ENCODE measurements around the gene C2orf49. TPM values are rescaled to one million over a fixed set of nuclear protein-coding genes. Genes with fewer than 3 reads are reported as not detected.
A peak's percentile ranks its signal among the peaks of the same experiment; 100 is the strongest.
"Not testable (repeated sequence)": the region's sequence is repeated elsewhere in the genome, so short reads cannot be mapped to it uniquely, and the experiment has no call there.

C2orf49 gene
- total RNA-seq, 1 experiment from 2014 or later, result 20.0 TPM

DNA sequence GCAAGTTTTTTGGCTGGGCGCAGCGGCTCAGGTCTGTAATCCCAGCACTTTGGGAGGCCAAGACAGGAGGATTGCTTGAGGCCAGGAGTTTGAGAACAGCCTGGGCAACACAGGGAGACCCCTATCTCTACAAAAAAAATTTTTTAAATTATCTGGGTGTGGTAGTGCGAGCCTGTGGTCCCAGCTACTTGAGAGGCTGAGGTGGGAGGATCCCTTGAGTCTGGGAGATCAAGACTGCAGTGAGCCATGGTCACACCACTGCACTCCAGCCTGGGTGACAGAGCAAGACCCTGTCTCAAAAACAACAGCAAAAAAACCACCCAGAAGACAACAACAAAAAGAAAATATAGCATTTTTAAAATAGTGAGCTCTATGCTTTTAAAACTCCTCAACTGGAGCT lies 10.1 kb upstream of the C2orf49 start:
- in situ Hi-C loops (cut with HindIII; ENCODE audit: low pct_unique_long_range_greater_than_20kb, low sequenced_read_pairs); CTCF ChIA-PET; H3K9me3 ChIP-seq (ENCODE audit: control insufficient read depth, insufficient read depth, low read depth, low read length); H3K4me3 ChIP-seq (ENCODE audit: low read depth in 2 of 2, low read length in 2 of 2); H3K36me3 ChIP-seq (ENCODE audit: control insufficient read depth, insufficient read depth, low read length); intact Hi-C loops (cut with micrococcal nuclease; ENCODE audit: unreplicated experiment); H3K27ac ChIP-seq (ENCODE audit: low read length); DNase-seq (ENCODE audit: low read depth, low spot score); BruUV-seq (replicated peaks); ATAC-seq; H3K27me3 ChIP-seq (ENCODE audit: control insufficient read depth, insufficient read depth, low read length): not testable (repeated sequence)
- H3K4me1 ChIP-seq (ENCODE audit: control insufficient read depth, insufficient read depth, low read length), result peaks cover 35% of the 10 kb centered on the region
- POLR2A ChIA-PET, result interaction anchor here (0.6 kb wide), 1 partner anchor 450 kb away, joined by 3 read pairs; no protein-coding TSS in a partner anchor

DNA sequence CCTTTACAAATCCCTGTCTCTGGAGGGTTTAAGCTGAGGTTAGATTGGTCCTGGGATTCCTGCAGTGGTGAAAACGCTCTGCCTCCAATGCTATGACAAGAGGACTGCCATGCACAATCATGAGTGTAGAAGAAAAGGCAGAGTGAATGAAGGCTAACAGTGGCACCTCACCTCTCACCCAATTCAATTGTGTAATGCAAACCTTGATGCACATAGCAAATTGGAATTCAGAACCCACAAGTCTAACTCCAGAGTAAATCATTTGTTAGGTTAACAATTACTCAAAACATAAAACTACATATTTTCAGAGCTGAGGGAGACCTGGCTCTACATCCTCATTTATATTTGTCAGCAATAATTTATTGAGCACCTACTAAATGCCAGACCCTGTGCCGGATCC lies 9.7 kb upstream of the C2orf49 start:
- Histone ChIP-seq H3K27ac (ENCODE audit: low read length) (0 out of 2 replicates have a peak overlapping the region, but pooled peaks have one; percentile 13), H3K4me3 (ENCODE audit: low read depth in 2 of 2, low read length in 2 of 2) (no peak overlapping the region), H3K9me3 (ENCODE audit: control insufficient read depth, insufficient read depth, low read depth, low read length) (no peaks in the 10 kb centered on the region), H3K36me3 (ENCODE audit: control insufficient read depth, insufficient read depth, low read length) (no peaks in the 10 kb centered on the region), H3K4me1 (ENCODE audit: control insufficient read depth, insufficient read depth, low read length) (peaks cover 35% of the 10 kb centered on the region), H3K27me3 (ENCODE audit: control insufficient read depth, insufficient read depth, low read length) (no peaks in the 10 kb centered on the region)
- ChIA-PET CTCF (no interaction called here), POLR2A (interaction anchor here (0.6 kb wide), 2 partner anchors 38 to 451 kb away, joined by 3 to 6 read pairs; no protein-coding TSS in a partner anchor)
- in situ Hi-C loops (cut with HindIII; ENCODE audit: low pct_unique_long_range_greater_than_20kb, low sequenced_read_pairs) (no loop called here), intact Hi-C loops (cut with micrococcal nuclease; ENCODE audit: unreplicated experiment) (no loop called here)
- TSS peak; percentile 70 for BruUV-seq (replicated peaks)
- no peak for TF ChIP-seq TCF7L2 (IDR thresholded peaks at IDR 0.05; ENCODE audit: low read depth, low read length)
- no peak for TF ChIP-seq POLR2AphosphoS5 (IDR thresholded peaks at IDR 0.05; ENCODE audit: low read depth, low read length)
- TF ChIP-seq SIN3A (IDR thresholded peaks at IDR 0.05; ENCODE audit: borderline replicate concordance, insufficient read depth, low read depth, low read length), result no peak
- TF ChIP-seq CTCF (IDR thresholded peaks at IDR 0.05), result no peak
- TF ChIP-seq REST (IDR thresholded peaks at IDR 0.05; ENCODE audit: insufficient read depth in 1 of 2, low read depth in 2 of 2, low read length in 1 of 2), result no peak
- DNase-seq (ENCODE audit: low read depth, low spot score) (no peak), ATAC-seq (no peak)

DNA sequence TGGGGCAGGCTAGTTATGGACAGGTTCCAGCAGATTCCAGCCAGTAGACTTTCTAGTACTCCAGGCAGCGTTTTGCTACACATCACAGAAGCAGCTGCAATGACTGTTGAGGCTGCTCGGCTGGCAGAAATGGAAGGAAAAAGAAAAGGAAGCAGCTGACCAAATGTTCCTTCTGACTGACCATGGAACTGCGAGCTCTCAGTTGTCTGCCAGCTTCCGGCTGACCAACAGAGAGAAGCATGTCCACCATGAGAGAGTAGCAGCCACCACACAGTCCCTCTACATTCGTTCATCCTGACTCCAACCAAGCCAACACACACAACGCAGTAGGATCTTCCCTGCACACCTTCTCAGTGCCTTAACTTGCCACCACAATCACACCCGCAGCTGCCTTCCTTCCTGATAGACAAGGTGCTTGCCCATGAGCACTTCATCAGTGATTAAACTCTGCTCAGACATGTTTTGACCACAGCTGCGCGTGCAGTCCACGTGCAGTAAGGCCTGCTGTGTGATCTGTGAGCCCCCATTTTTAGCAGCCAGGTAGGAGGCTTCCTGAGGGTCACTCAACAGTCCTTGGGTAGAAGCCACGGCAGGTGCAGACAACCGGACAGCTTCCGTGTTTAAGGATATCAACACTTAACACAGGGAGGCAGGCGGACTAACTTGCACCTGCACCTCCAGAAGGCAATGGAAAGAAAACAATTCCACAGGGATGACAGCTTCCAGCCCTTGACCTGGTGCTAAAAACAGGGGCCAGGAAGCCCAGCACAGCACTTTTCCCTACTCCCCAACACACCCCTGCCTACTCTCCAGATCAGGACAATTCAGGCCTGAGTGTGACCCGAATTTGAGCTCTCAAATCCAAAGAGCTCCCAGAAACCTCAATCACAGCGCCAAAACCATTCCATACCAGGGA lies 8.8 kb upstream of the C2orf49 start:
- no TSS peak for BruUV-seq (replicated peaks)
- in situ Hi-C loops (cut with HindIII; ENCODE audit: low pct_unique_long_range_greater_than_20kb, low sequenced_read_pairs) (no loop called here), intact Hi-C loops (cut with micrococcal nuclease; ENCODE audit: unreplicated experiment) (no loop called here)
- peaks cover 35% of the 10 kb centered on the region for H3K4me1 ChIP-seq (ENCODE audit: control insufficient read depth, insufficient read depth, low read length)
- DNase-seq (ENCODE audit: low read depth, low spot score), result no peak
- ChIA-PET POLR2A (interaction anchor here (0.5 to 0.6 kb wide), 3 partner anchors 9 to 271 kb away, joined by 3 to 6 read pairs (median 3); partner anchors contain the start of gene C2orf49), CTCF (no interaction called here)
- H3K36me3 ChIP-seq (ENCODE audit: control insufficient read depth, insufficient read depth, low read length), result no peaks in the 10 kb centered on the region
- no peaks in the 10 kb centered on the region for H3K9me3 ChIP-seq (ENCODE audit: control insufficient read depth, insufficient read depth, low read depth, low read length)
- H3K27me3 ChIP-seq (ENCODE audit: control insufficient read depth, insufficient read depth, low read length), result no peaks in the 10 kb centered on the region
- H3K4me3 ChIP-seq (ENCODE audit: low read depth in 2 of 2, low read length in 2 of 2), result peak overlapping the region; percentile 66 to 87
- TF ChIP-seq REST (IDR thresholded peaks at IDR 0.05; ENCODE audit: insufficient read depth in 1 of 2, low read depth in 2 of 2, low read length in 1 of 2) (no peak), SIN3A (IDR thresholded peaks at IDR 0.05; ENCODE audit: borderline replicate concordance, insufficient read depth, low read depth, low read length) (no peak), CTCF (IDR thresholded peaks at IDR 0.05) (no peak), POLR2AphosphoS5 (IDR thresholded peaks at IDR 0.05; ENCODE audit: low read depth, low read length) (no peak), TCF7L2 (IDR thresholded peaks at IDR 0.05; ENCODE audit: low read depth, low read length) (no peak)
- peak; percentile 38 for ATAC-seq
- H3K27ac ChIP-seq (ENCODE audit: low read length), result peak overlapping the region; percentile 86

Measured in Panc1 (cell line).